Stimulated activated CD8-positive, alpha-beta memory T cell treated with anti-CD3 and anti-CD28 coated beads, Interleukin-15, amount 100 ng/mL, for 1 hour (primary cell): ENCODE measurements around the gene GRPEL1.

Experiments used
- DNase-seq: peaks from one replicate; pipeline ENCODE4 v3.0.0-alpha.2; 2020; ENCODE audit warnings: low read depth

GRPEL1 gene

DNA sequence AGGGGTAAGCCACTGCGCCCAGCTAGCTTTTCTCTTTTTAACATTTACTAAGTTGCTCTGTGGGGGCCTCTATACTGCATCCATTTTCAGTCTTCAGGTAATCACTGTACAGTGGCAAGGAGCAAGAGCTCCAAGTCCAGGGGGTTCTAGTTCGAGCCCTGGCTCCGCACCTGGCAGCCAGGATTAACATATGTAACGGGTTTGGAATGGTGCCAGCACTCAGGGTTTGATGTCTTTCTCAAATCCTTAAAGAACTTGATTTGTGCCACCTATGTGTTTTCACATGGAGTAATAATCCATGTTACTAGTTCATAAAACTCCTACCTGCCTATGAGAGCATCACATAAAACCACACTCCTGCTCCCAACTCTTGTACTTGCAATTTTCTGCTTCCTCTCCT lies 4.5 kb downstream of the GRPEL1 start:
- DNase-seq: no peak

GRCh38 chr4:7062816-7063215 lies 5.0 kb downstream of the GRPEL1 start:
- DNase-seq: no peak

DNA sequence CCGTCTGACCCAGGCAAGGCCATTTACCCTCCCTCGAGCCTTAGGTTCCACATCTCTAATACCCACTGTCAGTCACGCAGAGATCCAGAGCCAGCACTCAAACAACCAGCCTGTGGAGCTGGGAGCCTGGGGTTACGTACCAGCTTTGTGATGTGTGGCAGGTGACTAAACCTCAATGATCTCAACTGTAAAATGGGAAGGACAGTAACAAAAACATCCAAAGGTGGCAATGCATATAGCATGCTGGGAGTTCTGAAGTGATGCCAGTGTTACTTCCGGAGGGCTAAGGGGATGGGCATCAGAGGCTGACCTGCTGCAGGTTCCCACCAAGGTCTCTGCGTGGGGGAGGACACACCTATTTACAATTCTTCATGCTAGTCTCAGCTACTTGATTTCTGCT lies 6.0 kb downstream of the GRPEL1 start:
- DNase-seq: no peak

- DNase-seq: no peak
Observed at GRCh38 chr4:7060346-7061150, 7.3 kb downstream of the GRPEL1 start.

DNA sequence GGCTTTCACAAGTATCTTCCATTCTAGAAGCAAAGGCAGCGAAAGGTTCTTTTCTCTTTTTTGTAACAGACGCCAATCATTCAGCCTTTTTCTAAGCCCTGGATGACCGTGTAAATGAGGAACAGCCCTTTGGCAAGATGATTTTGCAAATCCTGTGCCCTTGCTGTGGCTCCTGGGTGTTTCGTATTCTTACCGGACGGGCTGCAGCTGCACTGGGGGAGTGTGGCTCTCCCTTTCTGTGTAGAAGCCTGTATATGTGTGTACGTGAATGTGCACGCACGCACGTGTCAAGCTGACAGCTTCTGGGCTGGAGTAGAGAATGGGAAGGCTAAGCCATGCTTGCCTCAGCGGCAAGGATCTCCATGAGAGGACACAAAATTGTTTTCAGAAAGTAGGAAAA lies 8.2 kb downstream of the GRPEL1 start:
- DNase-seq: no peak

DNA sequence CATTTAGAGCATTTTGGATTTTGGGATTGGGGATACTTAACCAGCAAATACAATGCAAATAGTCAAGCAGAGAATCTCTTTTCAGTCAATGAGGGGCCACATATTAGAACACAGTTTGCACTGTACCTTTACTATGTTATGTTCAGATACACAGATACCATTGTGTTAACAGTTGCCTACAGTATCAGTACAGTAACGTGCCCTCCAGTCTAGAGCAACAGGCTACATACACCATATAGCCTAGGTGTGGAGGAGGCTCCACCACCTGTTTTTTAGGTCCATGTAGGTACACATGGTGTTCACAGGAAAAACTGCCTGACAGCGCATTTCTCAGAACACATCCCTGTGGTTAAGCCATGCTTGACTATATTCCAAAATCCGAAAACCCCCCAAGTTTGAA lies 9.1 kb downstream of the GRPEL1 start:
- no peak for DNase-seq

- DNase-seq: no peak
Observed at GRCh38 chr4:7055990-7056325, 11.9 kb downstream of the GRPEL1 start.

DNA sequence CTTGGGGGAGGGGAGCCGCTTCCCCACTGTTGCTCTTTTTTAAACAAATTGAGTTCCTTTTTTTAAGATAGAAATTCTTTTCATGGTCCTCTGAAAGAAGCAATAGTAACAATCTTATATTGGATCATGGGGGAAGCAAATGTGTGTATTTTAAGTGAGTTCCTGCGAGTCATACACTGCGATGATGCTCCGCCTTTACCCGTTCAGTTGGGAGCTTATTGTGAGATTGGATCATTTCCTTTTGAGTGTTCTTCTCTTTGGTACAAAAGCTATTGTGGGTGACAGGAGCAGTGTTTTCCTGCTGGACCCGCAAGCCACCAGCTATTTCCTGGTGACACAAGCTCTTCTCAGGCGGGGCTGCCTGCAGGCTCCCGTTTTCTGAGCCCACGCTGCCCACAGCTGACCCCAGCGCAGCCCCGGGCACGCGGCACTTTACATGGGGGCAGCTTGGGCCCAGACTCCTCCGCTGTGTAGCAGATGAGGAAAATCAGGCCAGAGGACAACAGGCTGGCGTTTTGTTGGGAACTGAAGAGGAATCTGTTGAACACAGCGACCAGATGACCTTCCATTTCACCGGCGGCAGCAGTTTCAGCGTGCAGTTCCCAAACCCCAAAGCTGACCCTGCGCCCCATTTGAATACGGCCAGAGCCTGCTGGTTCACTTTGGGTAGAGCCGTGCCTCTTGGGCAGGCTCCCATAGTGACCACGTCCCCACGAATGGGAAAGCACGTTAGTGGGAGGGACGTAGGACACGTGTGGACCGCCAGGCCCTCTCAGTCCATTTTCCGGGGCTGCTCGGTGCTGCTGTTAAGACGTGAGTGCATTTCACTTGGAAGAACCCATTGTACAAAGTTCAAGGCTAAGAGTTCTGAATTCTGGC lies 12.5 kb downstream of the GRPEL1 start:
- no peak for DNase-seq

DNA sequence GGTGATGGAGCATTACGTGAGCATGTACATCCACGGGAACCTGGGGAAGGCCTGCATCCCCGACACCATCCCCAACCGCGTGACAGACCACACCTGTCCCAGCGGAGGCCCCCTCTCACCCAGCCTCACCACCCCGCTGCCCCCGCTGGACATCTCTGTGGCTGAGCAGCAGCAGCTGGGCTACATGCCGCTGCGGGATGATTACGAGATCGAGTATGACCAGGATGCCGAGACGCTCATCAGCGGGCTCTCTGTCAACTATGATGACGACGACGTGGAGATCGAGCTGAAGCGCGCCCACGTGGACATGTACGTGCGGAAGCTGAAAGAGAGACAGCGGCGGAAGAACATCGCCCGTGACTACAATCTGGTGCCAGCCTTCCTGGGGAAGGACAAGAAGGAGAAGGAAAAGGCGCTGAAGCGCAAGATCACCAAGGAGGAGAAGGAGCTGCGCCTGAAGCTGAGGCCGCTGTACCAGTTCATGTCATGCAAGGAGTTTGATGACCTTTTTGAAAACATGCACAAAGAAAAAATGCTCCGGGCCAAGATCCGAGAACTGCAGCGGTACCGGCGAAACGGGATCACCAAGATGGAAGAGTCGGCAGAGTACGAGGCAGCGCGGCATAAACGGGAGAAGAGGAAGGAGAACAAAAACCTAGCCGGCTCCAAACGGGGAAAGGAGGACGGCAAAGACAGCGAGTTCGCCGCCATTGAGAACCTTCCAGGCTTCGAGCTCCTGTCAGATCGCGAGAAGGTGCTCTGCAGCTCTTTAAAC lies 13.6 kb downstream of the GRPEL1 start:
- no peak for DNase-seq

GRCh38 chr4:7052923-7053715 lies 14.7 kb downstream of the GRPEL1 start:
- no peak for DNase-seq

- no peak for DNase-seq
Observed at GRCh38 chr4:7052313-7052712, 15.6 kb downstream of the GRPEL1 start.

DNA sequence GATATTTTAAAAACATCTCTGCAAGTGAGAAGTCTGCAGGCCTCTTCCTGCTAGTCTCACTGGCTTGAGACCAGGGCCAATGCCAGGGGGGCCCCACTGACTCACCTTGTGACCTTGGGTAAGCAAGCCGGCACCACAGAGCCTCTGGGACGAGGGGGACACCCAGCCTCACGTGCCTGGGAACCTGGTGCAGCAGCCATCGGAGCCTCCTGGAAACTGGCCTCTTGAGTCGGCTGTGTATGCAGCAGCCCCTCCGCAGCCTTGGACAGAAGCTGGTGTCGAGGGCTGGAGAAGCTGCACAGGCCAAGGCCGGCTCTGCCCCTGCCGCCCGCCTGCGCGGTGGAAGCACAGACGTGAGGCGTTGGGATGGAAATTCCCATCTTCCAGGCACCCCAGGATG lies 16.0 kb downstream of the GRPEL1 start:
- DNase-seq: no peak

GRCh38 chr4:7051144-7051495 lies 16.7 kb downstream of the GRPEL1 start:
- no peak for DNase-seq

DNA sequence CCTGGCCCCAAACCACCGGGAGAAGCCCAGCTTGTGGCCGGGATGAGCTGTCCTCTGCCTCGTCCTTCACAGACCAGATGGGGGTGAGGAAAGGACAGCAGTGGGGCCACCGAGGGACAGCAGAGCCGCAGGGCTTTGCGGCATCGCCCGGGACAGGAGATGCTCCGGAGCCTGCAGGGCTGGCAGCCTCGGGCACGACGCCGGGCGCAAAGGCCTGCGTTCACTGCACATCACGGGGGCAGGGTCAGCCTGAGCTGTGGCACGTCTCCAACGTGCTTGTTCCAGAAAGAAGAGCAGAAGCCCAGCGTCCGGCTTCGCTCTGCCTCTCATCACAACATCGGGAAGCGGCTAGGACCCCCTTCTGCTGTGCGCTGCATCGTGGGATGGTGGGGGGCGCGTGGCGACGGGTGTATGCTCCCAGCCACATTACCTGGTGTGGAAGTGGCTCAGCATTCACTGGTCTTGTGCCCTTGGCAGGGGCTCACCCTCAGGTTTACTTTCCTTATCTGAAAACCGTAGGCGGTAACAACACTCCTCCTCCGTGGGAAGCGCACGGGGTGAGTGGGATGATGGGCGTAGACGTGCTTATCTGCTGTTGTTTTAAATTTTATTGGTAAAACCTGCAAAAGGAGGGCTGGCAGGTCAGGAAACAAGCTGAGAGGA lies 17.3 kb downstream of the GRPEL1 start:
- DNase-seq: no peak

GRCh38 chr4:7049739-7050138 lies 18.1 kb downstream of the GRPEL1 start:
- DNase-seq: no peak

DNA sequence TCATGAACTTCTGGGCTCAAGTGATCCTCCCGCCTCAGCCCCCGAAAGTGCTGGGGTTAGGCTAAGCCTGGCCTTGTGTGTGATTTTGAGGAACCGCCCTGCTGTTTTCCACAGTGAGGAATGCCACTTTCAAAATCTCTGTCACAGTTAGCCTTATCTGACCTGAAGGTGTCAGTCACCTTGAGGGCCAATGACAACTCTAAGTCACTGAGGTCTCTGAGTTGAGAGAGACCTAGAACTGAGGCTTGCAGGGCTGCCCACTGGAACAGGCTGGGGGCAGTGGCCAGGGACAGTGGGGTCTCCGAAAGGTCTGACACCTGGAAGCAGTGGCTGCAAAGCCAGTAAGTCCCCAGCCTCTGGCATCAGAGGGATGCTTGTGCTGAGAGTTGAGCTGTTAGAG lies 18.6 kb downstream of the GRPEL1 start:
- no peak for DNase-seq

DNA sequence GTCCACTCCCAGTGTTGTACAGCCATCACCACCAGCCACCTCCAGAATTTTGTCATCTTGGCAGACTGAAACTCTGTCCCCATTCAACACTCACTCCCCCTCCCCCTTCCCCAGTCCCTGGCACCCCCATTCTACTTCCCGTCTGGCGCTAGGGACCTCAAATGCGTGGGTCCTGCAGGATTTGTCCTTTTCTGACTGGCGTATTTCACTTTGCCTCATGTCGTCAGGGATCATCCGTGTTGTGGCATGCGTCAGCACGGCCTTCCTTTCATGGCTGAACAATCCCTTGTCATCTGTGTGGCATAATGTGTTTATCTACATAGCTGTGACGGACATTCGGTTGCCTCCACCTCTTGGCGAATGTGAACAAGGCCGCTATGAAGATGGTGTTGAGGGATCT lies 19.2 kb downstream of the GRPEL1 start:
- no peak for DNase-seq

DNA sequence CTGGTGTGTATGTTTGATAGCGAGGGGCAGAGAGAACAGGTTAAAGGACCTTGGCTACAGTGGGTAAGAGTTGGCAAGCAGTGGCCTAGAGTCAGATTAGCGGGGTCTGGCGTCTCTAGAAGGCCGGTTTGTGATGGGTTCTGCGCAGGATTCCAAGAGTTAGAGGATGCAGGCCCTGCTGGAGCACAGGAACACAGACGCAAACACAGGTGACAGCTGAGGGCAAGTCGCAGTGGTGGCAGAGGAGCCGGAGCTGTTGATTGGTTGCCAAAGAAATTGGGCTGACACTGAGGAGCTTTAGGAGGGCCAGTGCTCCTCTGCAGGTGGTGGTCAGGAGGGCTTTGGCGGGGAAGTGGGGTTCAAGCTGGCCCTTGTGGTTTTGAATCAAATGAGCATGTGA lies 20.9 kb downstream of the GRPEL1 start:
- no peak for DNase-seq

DNA sequence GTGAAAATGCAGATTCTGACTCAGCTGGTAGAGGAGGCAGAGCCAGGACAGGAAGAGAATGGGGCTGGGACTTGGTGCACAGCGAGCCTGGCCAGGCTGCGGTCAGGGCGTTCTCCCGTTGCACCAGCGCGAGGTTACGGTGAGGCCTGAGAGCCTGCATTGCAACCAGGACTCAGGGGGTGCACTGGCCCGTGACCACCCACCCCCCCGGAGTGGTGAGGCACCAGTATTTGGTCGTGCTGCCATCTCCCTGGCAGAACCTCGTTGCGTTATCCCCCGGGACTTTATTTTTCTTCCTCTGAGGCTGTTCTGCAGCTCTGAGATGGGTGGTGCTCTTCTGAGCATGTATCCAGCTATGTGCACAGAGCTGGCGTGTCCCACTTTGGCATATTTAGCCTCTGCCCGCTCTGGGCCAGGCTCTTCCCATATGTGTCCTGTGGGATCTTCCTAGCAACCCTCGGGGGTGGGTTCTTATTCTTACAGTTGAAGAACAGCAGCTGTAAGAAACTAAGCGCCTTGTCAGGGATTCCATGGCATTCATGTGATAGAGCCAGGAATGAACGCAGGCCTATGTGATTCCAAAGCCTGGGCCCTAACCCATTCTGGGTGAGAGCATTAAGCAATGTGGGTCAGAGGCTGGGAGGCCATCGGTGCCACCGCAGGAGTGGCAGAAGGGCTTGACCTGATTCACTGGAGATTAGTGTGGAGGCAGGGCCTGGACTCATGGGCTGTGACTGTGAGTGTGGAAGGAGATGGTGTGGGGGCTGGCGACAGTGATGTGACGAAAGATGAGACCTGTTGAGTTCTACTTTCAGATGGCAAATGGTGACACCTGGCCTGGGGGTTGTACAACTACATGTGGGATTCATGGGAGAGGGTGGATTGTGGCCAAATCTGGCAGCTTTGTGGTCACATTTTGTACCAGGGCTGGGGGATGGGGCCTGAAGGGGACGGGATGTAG lies 21.6 kb downstream of the GRPEL1 start:
- no peak for DNase-seq

DNA sequence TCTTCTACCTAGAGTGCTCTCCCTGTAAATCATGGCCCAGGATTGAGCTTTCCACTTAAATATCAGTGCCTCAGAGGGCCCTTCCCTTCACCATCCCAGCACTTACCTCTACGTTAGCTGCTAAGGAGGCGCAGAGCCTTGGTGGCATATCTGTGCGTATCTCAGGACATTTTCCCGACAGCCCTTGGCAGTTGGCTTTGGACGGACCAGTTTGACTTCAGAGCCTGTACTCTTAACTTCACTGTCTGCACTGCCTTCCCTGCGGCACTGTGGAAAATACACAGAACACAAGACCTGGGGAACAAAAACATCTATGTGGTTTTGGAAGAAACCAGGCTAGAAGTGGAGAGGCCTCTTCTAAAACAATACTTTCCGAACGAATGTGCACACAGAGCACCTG lies 22.3 kb downstream of the GRPEL1 start:
- DNase-seq: no peak
